NCI-H1694 treated with DMSO at 0.1 percent for 48 hours (cell line): ENCODE results near the gene CLPTM1L.

Experiments used
- DNase-seq: peaks from one replicate; lab custom pipeline; 2025; lab: John Stamatoyannopoulos, UW

The CLPTM1L gene

DNA sequence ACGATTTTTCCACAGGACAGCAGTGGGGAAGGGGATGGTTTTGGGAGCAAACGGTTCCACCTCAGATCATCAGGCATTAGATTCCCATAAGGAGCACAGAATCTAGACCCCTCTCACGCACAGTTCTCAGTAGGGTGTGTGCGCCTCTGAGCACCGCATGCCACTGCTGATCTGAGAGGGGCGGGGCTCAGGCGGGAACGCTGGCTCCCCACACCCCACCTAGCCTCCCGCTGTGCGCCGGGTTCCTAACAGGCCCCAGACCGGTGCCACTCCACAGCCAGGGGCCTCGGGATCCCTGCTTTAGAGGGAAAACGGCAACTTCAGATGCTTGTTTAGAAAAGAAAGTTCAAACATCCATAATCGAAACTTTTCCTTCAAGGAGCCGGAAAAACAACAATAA, 70.4 kb downstream of the CLPTM1L start:
- DNase-seq: no peak

GRCh38 chr5:1273745-1274144, 71.2 kb downstream of the CLPTM1L start:
- no peak for DNase-seq

- no peak for DNase-seq
Measured at GRCh38 chr5:1272201-1272600, 72.7 kb downstream of the CLPTM1L start.

- DNase-seq: no peak
Measured at GRCh38 chr5:1270933-1271914, 73.7 kb downstream of the CLPTM1L start.

- no peak for DNase-seq
Measured at GRCh38 chr5:1270426-1270825, 74.5 kb downstream of the CLPTM1L start.

GRCh38 chr5:1268666-1269065, 76.2 kb downstream of the CLPTM1L start:
- no peak for DNase-seq

GRCh38 chr5:1268056-1268455, 76.8 kb downstream of the CLPTM1L start:
- DNase-seq: no peak
